Keratinocyte (primary cell): Measurements from ENCODE around the gene GFOD1. TPM values are rescaled to one million over a fixed set of nuclear protein-coding genes. Genes with fewer than 3 reads are reported as not detected.

Experiments used
- DNase-seq: peaks from one replicate; pipeline ENCODE4 v3.0.0-alpha.2; 2011; ENCODE audit warnings: low read depth, missing footprints, low spot score
- FAIRE-seq: peaks from 2 replicates; lab custom pipeline; 2011; peaks lifted over from hg19 to GRCh38; lab: Jason Lieb, UNC
- H2AFZ ChIP-seq: 2 replicates; pipeline ENCODE4 v1.6.0; 2012; ENCODE audit warnings: low read length, control low read depth, inconsistent platforms; ENCODE audit not compliant: control insufficient read depth
- H3K27ac ChIP-seq: 2 replicates; pipeline ENCODE4 v1.5.1; 2011; ENCODE audit warnings: low read length; ENCODE audit not compliant: control insufficient read depth, insufficient read depth
- H3K27me3 ChIP-seq: 3 replicates; pipeline ENCODE4 v1.6.0; 2011; ENCODE audit warnings: low read length; ENCODE audit not compliant: control insufficient read depth, insufficient read depth; ENCODE audit errors: extremely low read depth
- H3K36me3 ChIP-seq, 2 experiments: 2 replicates in 1 of 2; 3 replicates in 1 of 2; pipeline ENCODE4 v1.5.1; 2011; ENCODE audit warnings: low read length in 2 of 2, mild to moderate bottlenecking in 1 of 2; ENCODE audit not compliant: control insufficient read depth in 2 of 2, insufficient read depth in 2 of 2; ENCODE audit errors: extremely low read depth in 1 of 2
- H3K4me1 ChIP-seq: 3 replicates; pipeline ENCODE4 v1.5.1; 2011; ENCODE audit warnings: low read length; ENCODE audit not compliant: control insufficient read depth, insufficient read depth; ENCODE audit errors: extremely low read depth
- H3K4me2 ChIP-seq: 3 replicates; pipeline ENCODE4 v1.6.0; 2011; ENCODE audit warnings: low read depth, low read length; ENCODE audit not compliant: control insufficient read depth, insufficient read depth; ENCODE audit errors: extremely low read depth
- H3K4me3 ChIP-seq, 3 experiments: fragments of 200-600 bp in 1 of 3; sonication (generic) in 1 of 3; 2 replicates in 2 of 3; 3 replicates in 1 of 3; pipeline ENCODE4 v1.5.1; 2011 to 2016; ENCODE audit warnings: low read length in 3 of 3, mild to moderate bottlenecking in 3 of 3, control low read depth in 2 of 3, inconsistent platforms in 1 of 3, low read depth in 1 of 3, mixed read lengths in 1 of 3, mixed run types in 1 of 3, moderate library complexity in 1 of 3; ENCODE audit not compliant: control insufficient read depth in 2 of 3, insufficient read depth in 2 of 3; ENCODE audit errors: extremely low read depth in 1 of 3
- H3K79me2 ChIP-seq: 2 replicates; pipeline ENCODE4 v1.6.0; 2012; ENCODE audit warnings: low read length; ENCODE audit not compliant: control insufficient read depth, insufficient read depth
- H3K9ac ChIP-seq: 3 replicates; pipeline ENCODE4 v1.6.0; 2011; ENCODE audit warnings: low read length; ENCODE audit not compliant: control insufficient read depth, insufficient read depth; ENCODE audit errors: extremely low read depth
- H3K9me1 ChIP-seq: 3 replicates; pipeline ENCODE4 v1.6.0; 2011; ENCODE audit warnings: low read length; ENCODE audit not compliant: control insufficient read depth, insufficient read depth; ENCODE audit errors: extremely low read depth
- H3K9me3 ChIP-seq: 2 replicates; pipeline ENCODE4 v1.5.1; 2012; ENCODE audit warnings: low read depth, low read length; ENCODE audit not compliant: control insufficient read depth
- H4K20me1 ChIP-seq: 3 replicates; pipeline ENCODE4 v1.6.0; 2011; ENCODE audit warnings: low read length; ENCODE audit not compliant: control insufficient read depth, insufficient read depth; ENCODE audit errors: extremely low read depth
- EZH2 ChIP-seq: IDR thresholded peaks from one replicate; pipeline ENCODE4 v1.6.1; 2012; ENCODE audit warnings: inconsistent platforms, mild to moderate bottlenecking, low read length, moderate library complexity
- dilution Hi-C: fragments of 300-500 bp; cut with MboI; formaldehyde crosslinking; loops from one replicate; pipeline ENCODE4 v1.7.0; 2020; ENCODE audit warnings: low sequenced_read_pairs; ENCODE audit not compliant: extremely low pct_ligation_motif_present
- polyA plus RNA-seq, 5 experiments: library from polyadenylated mRNA; depleted of rRNA in 3 of 5; stranded (reverse) in 3 of 5; stranded (forward) in 1 of 5; unstranded in 1 of 5; fragments of >200 nt; gene quantifications; 1 replicate in 1 of 5; 2 replicates in 3 of 5; 3 replicates in 1 of 5; pipeline versions ENCODE4 v1.2.1 to v1.2.3, GENCODE V29; 2011 to 2012; ENCODE audit warnings: missing spikeins in 2 of 5, low read depth in 1 of 5, low replicate concordance in 1 of 5
- TF ChIP-seq, protein P1 (sequence below), 3 experiments: IDR thresholded peaks in 1 of 3; conservative IDR thresholded peaks in 1 of 3; optimal IDR thresholded peaks in 1 of 3; 2 replicates in 2 of 3; 3 replicates in 1 of 3; pipeline versions ENCODE3 to v1.5.1; 2011; ENCODE audit warnings: low read length in 3 of 3, mild to moderate bottlenecking in 3 of 3, moderate library complexity in 2 of 3, control low read depth in 1 of 3, inconsistent platforms in 1 of 3; ENCODE audit not compliant: insufficient read depth in 2 of 3; ENCODE audit errors: extremely low read depth in 1 of 3

GFOD1 gene
- polyA plus RNA-seq, 1 donor (not counting 4 experiments of a cell fraction or from before 2014, with no cell fraction given) = 7.2 TPM

- H3K36me3 ChIP-seq = peaks cover 9 to 18% of the 10 kb centered on the region in 2 experiments
- H3K4me2 ChIP-seq = no peak overlapping the region
- dilution Hi-C loops = no loop called here
- FAIRE-seq (no peak), DNase-seq (no peak)
- peaks cover 31% of the 10 kb centered on the region for H3K4me1 ChIP-seq
- H3K9ac ChIP-seq = no peak overlapping the region
- H4K20me1 ChIP-seq = peaks cover 2% of the 10 kb centered on the region
- no peaks in the 10 kb centered on the region for H3K79me2 ChIP-seq
- no peaks in the 10 kb centered on the region for H3K9me3 ChIP-seq
- no peaks in the 10 kb centered on the region for H3K9me1 ChIP-seq
- no peak overlapping the region for H3K27ac ChIP-seq
- H2AFZ ChIP-seq = no peak overlapping the region
- TF ChIP-seq EZH2 = no peak
- TF ChIP-seq, protein P1, sequence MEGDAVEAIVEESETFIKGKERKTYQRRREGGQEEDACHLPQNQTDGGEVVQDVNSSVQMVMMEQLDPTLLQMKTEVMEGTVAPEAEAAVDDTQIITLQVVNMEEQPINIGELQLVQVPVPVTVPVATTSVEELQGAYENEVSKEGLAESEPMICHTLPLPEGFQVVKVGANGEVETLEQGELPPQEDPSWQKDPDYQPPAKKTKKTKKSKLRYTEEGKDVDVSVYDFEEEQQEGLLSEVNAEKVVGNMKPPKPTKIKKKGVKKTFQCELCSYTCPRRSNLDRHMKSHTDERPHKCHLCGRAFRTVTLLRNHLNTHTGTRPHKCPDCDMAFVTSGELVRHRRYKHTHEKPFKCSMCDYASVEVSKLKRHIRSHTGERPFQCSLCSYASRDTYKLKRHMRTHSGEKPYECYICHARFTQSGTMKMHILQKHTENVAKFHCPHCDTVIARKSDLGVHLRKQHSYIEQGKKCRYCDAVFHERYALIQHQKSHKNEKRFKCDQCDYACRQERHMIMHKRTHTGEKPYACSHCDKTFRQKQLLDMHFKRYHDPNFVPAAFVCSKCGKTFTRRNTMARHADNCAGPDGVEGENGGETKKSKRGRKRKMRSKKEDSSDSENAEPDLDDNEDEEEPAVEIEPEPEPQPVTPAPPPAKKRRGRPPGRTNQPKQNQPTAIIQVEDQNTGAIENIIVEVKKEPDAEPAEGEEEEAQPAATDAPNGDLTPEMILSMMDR (optimal IDR thresholded peaks at IDR 0.05 in 1 of 3, IDR thresholded peaks at IDR 0.05 in 1 of 3, conservative IDR thresholded peaks at IDR 0.05 in 1 of 3; ENCODE audit: extremely low read depth in 1 of 3, insufficient read depth in 2 of 3, low read length in 3 of 3) = no peak
- H3K27me3 ChIP-seq = no peaks in the 10 kb centered on the region
- no peak overlapping the region for H3K4me3 ChIP-seq
Measured at GRCh38 chr6:13367396-13367795, 120.0 kb downstream of the GFOD1 start.

DNA sequence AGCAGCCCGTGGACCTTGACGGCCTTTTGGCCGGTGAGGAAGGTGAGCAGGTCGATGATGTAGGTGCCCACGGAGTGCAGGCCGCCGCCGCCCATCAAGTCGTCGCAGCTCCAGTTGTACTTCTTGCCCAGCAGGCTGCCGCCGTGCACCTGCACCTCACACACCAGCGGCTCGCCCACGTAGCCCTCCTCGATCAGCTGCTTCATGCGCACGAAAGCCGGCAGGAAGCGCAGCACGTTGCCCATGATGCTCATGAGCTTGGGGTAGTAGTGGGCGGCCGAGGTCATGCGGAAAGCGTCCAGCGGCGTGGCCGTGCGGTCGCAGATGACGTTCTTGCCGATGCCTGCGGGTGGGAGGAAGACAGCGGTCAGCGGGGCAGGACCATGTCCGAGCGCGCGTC lies 122.1 kb downstream of the GFOD1 start:
- no peaks in the 10 kb centered on the region for H3K27me3 ChIP-seq
- no peak for TF ChIP-seq EZH2
- TF ChIP-seq, protein P1 (optimal IDR thresholded peaks at IDR 0.05 in 1 of 3, IDR thresholded peaks at IDR 0.05 in 1 of 3, conservative IDR thresholded peaks at IDR 0.05 in 1 of 3; ENCODE audit: extremely low read depth in 1 of 3, insufficient read depth in 2 of 3, low read length in 3 of 3) = no peak
- no peak overlapping the region for H3K27ac ChIP-seq
- no peaks in the 10 kb centered on the region for H3K9me3 ChIP-seq
- H2AFZ ChIP-seq = no peak overlapping the region
- peaks cover 9 to 18% of the 10 kb centered on the region in 2 experiments for H3K36me3 ChIP-seq
- no peak overlapping the region for H3K9ac ChIP-seq
- H3K79me2 ChIP-seq = no peaks in the 10 kb centered on the region
- DNase-seq (no peak), FAIRE-seq (no peak)
- no peak overlapping the region for H3K4me3 ChIP-seq
- H3K4me2 ChIP-seq = no peak overlapping the region
- H3K9me1 ChIP-seq = no peaks in the 10 kb centered on the region
- H3K4me1 ChIP-seq = peaks cover 33% of the 10 kb centered on the region
- dilution Hi-C loops = no loop called here
- H4K20me1 ChIP-seq = no peaks in the 10 kb centered on the region
